RWPE1 (cell line): ENCODE data around the gene RANBP10.

Source experiments
- CTCF ChIA-PET: fragments of 350-600 bp; sonication (Branson Sonifier 250); formaldehyde crosslinking; extraction: SDS; loops from one replicate; lab custom pipeline; 2021; lab: Yijun Ruan, JAX
- POLR2A ChIA-PET: fragments of 400-600 bp; formaldehyde crosslinking; extraction: SDS; loops from one replicate; lab custom pipeline; 2020; ENCODE audit warnings: antibody characterized with exemption; ENCODE audit not compliant: low non-redundant PET; lab: Yijun Ruan, JAX
- DNase-seq: peaks from one replicate; pipeline ENCODE4 v3.0.0; 2012; ENCODE audit warnings: low spot score
- H3K27ac ChIP-seq: fragments of 450-650 bp; 2 replicates; pipeline ENCODE4 v1.5.1; 2017
- TF ChIP-seq, protein P1 (sequence below): fragments of 450-650 bp; conservative IDR thresholded peaks from 2 replicates; pipeline ENCODE4 v1.5.1; 2017; ENCODE audit warnings: low read depth, mild to moderate bottlenecking

Gene RANBP10

DNA sequence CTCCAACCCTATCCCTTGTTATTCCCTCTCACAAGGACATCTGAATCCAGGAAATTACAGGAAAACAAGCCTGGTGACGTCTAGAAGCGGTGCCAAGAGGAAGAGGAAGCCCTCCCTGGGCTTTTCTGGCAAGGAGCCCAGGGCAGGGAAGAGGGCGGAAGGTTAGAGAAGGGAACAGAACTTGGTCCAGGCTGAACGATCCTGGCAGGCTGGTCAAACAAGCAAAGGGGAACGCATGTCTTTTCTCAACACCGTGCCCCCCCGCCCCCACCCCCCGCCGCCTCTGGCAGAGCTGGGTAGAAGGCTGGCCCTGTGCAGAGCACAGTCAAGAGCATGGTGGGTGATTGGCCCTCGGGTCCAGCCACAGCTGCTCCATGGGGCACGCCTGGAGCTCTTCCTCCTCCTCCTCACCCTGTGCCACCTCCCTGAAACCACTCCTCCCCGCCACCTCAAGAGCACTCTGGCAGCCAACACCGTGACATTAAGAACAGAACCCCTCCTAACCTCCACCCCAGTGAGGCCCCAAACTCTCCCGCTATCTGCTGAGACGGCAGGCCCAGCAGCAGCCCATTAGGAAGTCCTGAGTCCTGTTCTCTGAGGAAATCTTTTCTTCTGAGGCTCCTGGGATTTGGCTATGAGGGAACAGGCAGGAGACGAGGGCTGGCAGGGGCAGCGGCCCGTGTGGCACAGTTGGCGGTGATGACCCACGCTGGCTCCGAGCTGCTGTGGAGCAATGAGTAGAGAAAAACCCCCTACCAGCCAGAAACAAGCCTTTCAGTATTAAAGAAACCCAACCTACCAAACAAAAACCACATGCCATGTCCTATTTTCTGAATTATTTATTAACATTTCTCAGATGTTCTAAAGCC lies 132.4 kb downstream of the RANBP10 start:
- H3K27ac ChIP-seq, result peak overlapping the region; percentile 60
- ChIA-PET POLR2A (no interaction called here), CTCF (interaction anchor here (0.7 to 3.5 kb wide), 6 partner anchors 8 to 211 kb away, joined by 3 to 17 read pairs (median 7); partner anchors contain the start of gene NRN1L)
- TF ChIP-seq, protein P1, sequence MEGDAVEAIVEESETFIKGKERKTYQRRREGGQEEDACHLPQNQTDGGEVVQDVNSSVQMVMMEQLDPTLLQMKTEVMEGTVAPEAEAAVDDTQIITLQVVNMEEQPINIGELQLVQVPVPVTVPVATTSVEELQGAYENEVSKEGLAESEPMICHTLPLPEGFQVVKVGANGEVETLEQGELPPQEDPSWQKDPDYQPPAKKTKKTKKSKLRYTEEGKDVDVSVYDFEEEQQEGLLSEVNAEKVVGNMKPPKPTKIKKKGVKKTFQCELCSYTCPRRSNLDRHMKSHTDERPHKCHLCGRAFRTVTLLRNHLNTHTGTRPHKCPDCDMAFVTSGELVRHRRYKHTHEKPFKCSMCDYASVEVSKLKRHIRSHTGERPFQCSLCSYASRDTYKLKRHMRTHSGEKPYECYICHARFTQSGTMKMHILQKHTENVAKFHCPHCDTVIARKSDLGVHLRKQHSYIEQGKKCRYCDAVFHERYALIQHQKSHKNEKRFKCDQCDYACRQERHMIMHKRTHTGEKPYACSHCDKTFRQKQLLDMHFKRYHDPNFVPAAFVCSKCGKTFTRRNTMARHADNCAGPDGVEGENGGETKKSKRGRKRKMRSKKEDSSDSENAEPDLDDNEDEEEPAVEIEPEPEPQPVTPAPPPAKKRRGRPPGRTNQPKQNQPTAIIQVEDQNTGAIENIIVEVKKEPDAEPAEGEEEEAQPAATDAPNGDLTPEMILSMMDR, result no peak
- no peak for DNase-seq
